GM10847 (cell line): ENCODE data around the gene NUAK1.

Source experiments
- POLR2A ChIP-seq: IDR thresholded peaks from 2 replicates; pipeline ENCODE4 v1.6.1; 2011; ENCODE audit not compliant: insufficient read length; ENCODE audit errors: extremely low read depth

NUAK1 gene

GRCh38 chr12:106157802-106158201, 19.0 kb upstream of the NUAK1 start:
- no peak for TF ChIP-seq POLR2A

GRCh38 chr12:106154751-106155273, 16.1 kb upstream of the NUAK1 start:
- TF ChIP-seq POLR2A, result no peak

GRCh38 chr12:106152334-106152733, 13.6 kb upstream of the NUAK1 start:
- no peak for TF ChIP-seq POLR2A

GRCh38 chr12:106150555-106150954, 11.8 kb upstream of the NUAK1 start:
- TF ChIP-seq POLR2A, result no peak

GRCh38 chr12:106149096-106149784, 10.5 kb upstream of the NUAK1 start:
- no peak for TF ChIP-seq POLR2A

GRCh38 chr12:106147956-106148355, 9.2 kb upstream of the NUAK1 start:
- no peak for TF ChIP-seq POLR2A

GRCh38 chr12:106146987-106147386, 8.2 kb upstream of the NUAK1 start:
- no peak for TF ChIP-seq POLR2A

- no peak for TF ChIP-seq POLR2A
These were observed 7.0 kb upstream of the NUAK1 start for GRCh38 chr12:106145539-106146447.

GRCh38 chr12:106144847-106145246, 6.1 kb upstream of the NUAK1 start:
- TF ChIP-seq POLR2A, result no peak

GRCh38 chr12:106142591-106143261, 4.0 kb upstream of the NUAK1 start:
- no peak for TF ChIP-seq POLR2A

- TF ChIP-seq POLR2A, result no peak
These were observed 2.7 kb upstream of the NUAK1 start for GRCh38 chr12:106141452-106141851.

- no peak for TF ChIP-seq POLR2A
These were observed 2.2 kb upstream of the NUAK1 start for GRCh38 chr12:106141003-106141402.

GRCh38 chr12:106140223-106140986, 1.7 kb upstream of the NUAK1 start:
- TF ChIP-seq POLR2A, result no peak

- TF ChIP-seq POLR2A, result no peak
These were observed 843 bp upstream of the NUAK1 start for GRCh38 chr12:106139422-106140171.
